GM21528 (cell line): Measurements from ENCODE around the gene PLP1.

Experiments used
- ATAC-seq: cut with Tn5 transposase; IDR thresholded peaks from one replicate; pipeline ENCODE4 v1.9.1; 2021; ENCODE audit warnings: mild to moderate bottlenecking, moderate library complexity; ENCODE audit not compliant: unreplicated experiment, low FRiP score

PLP1 gene

GRCh38 chrX:103823591-103823990 is 47.0 kb downstream of the PLP1 start:
- no peak for ATAC-seq

- ATAC-seq, result no peak
Measured at GRCh38 chrX:103825881-103826280, 49.2 kb downstream of the PLP1 start.

- no peak for ATAC-seq
Measured at GRCh38 chrX:103828529-103828928, 51.9 kb downstream of the PLP1 start.

GRCh38 chrX:103830848-103831247 is 54.2 kb downstream of the PLP1 start:
- no peak for ATAC-seq

GRCh38 chrX:103831342-103831802 is 54.7 kb downstream of the PLP1 start:
- peak; percentile 23 for ATAC-seq

- ATAC-seq, result peak; percentile 76
Measured at GRCh38 chrX:103831803-103832544, 55.3 kb downstream of the PLP1 start, which contains the start of gene RAB9B. RAB9B (minus strand) TSS chrX:103832257; CDS start chrX:103825784, 6,473 bp downstream.

GRCh38 chrX:103839404-103839803 is 62.8 kb downstream of the PLP1 start:
- ATAC-seq, result no peak
